Neural crest cell (in vitro differentiated cells): ENCODE results near the gene AKT3. TPM values are rescaled to one million over a fixed set of nuclear protein-coding genes. Genes with fewer than 3 reads are reported as not detected.

ENCODE experiments used
- DNase-seq: peaks from one replicate; pipeline ENCODE4 v3.0.0; 2021; ENCODE audit warnings: low read depth, mixed read lengths, low spot score
- H3K27ac Mint-ChIP-seq: one replicate; pipeline ENCODE4 v1.8.0; 2021; ENCODE audit warnings: mild to moderate bottlenecking, mixed read lengths; ENCODE audit not compliant: unreplicated experiment
- H3K27me3 Mint-ChIP-seq: 2 replicates; pipeline ENCODE4 v1.8.0; 2021; ENCODE audit warnings: low read depth, mild to moderate bottlenecking, mixed read lengths
- H3K36me3 Mint-ChIP-seq: 2 replicates; pipeline ENCODE4 v1.8.0; 2021; ENCODE audit warnings: low read depth, mild to moderate bottlenecking, mixed read lengths
- H3K4me1 Mint-ChIP-seq: 2 replicates; pipeline ENCODE4 v1.8.0; 2021; ENCODE audit warnings: mixed read lengths
- H3K4me3 Mint-ChIP-seq: one replicate; pipeline ENCODE4 v1.8.0; 2021; ENCODE audit warnings: mild to moderate bottlenecking, mixed read lengths
- H3K9me3 Mint-ChIP-seq: 2 replicates; pipeline ENCODE4 v1.8.0; 2021; ENCODE audit warnings: mixed read lengths
- total RNA-seq: library from RNA; stranded (reverse); gene quantifications from 2 replicates; pipeline ENCODE4 v1.2.1, GENCODE V29; 2021
- TF ChIP-seq, protein P1 (sequence below): fragments of 200-600 bp; sonication (generic); conservative IDR thresholded peaks from 2 replicates; pipeline ENCODE4 v1.5.0; 2021; ENCODE audit warnings: antibody characterized with exemption, mild to moderate bottlenecking

AKT3 gene
- total RNA-seq, 1 donor from 2014 or later = 38.2 TPM

DNA sequence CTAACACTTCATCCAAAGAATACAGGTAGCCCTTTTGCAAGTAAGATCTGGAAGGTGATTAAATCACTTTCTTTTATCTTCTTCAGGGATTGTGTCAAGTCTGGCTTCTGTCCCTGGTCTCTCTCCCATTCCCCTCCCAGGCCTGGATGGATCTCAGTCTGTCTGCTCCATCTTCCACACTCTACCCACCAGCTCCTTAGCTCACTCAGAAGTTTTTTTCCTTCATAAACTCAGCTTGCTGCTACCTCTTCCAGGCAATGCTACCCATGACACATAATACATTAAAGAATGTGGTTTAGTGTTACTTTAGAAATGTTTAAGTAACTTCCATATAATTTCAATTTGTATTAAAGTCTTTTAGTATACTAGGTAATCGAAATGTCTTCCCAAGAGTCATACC lies 133.1 kb downstream of the AKT3 start:
- Mint-ChIP-seq H3K4me1 (peaks cover 60% of the 10 kb centered on the region), H3K4me3 (peak overlapping the region; percentile 31), H3K9me3 (peaks cover 2% of the 10 kb centered on the region), H3K27ac (peak overlapping the region; percentile 45), H3K27me3 (no peaks in the 10 kb centered on the region), H3K36me3 (peaks cover 10% of the 10 kb centered on the region)
- DNase-seq = no peak
- TF ChIP-seq, protein P1, sequence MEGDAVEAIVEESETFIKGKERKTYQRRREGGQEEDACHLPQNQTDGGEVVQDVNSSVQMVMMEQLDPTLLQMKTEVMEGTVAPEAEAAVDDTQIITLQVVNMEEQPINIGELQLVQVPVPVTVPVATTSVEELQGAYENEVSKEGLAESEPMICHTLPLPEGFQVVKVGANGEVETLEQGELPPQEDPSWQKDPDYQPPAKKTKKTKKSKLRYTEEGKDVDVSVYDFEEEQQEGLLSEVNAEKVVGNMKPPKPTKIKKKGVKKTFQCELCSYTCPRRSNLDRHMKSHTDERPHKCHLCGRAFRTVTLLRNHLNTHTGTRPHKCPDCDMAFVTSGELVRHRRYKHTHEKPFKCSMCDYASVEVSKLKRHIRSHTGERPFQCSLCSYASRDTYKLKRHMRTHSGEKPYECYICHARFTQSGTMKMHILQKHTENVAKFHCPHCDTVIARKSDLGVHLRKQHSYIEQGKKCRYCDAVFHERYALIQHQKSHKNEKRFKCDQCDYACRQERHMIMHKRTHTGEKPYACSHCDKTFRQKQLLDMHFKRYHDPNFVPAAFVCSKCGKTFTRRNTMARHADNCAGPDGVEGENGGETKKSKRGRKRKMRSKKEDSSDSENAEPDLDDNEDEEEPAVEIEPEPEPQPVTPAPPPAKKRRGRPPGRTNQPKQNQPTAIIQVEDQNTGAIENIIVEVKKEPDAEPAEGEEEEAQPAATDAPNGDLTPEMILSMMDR = no peak

DNA sequence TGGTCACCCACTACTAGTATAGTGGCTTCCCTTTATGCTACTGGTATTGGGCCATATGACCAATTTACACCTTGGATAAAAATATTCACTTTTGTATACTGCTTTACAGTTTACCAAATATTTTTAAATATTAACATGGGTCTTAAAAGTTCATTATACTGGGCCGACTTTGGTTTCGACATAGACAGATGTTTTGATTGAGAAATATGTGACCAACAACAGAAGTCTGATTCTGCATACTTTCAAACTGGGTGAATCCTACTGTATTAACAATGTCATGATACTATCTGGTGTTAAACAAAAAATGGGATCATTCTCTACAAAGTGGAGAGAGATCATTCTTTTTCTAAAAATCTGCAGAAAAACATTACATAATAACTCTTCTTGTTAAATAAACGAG lies 134.8 kb downstream of the AKT3 start:
- H3K27me3 Mint-ChIP-seq = no peaks in the 10 kb centered on the region
- H3K27ac Mint-ChIP-seq = no peak overlapping the region
- H3K4me3 Mint-ChIP-seq = no peak overlapping the region
- peaks cover 2% of the 10 kb centered on the region for H3K9me3 Mint-ChIP-seq
- TF ChIP-seq, protein P1 = no peak
- no peak for DNase-seq
- H3K36me3 Mint-ChIP-seq = peaks cover 7% of the 10 kb centered on the region
- H3K4me1 Mint-ChIP-seq = peaks cover 68% of the 10 kb centered on the region

DNA sequence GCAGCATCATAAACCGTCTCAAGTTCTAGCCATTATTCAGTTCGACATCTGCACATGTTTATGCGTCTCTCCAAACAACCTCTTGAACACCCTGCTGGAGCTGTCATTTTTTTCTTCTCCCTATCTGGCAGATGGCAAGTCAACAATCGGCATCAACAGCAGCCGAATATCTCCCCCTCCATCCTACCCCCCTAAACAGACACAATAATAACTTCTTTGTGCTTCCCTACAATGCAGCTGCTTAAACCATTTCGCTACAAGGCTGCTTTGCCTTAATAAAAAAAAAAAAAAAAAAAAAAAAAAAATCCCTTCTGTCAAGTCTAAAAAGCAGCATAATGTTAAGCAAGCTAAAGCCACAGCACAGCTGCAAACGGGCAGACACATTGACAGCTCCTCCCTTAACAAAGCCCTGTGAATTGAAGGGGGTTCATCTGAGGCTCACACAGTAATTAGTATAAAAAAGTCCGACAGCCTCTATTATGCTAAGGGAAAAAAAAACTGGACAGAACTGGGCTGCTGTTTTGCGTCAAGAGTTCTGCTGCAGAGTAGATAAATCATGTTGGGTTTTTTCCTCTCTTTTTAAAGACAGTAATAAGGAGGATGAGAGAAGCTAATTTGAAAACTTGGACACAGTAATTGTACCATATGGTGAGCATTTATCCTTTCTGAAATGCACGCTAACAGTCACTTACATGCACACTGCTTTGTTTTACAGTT lies 136.4 kb downstream of the AKT3 start:
- Mint-ChIP-seq H3K27ac (peak overlapping the region; percentile 78), H3K4me3 (peak overlapping the region; percentile 63), H3K36me3 (no peaks in the 10 kb centered on the region), H3K9me3 (no peaks in the 10 kb centered on the region), H3K4me1 (peaks cover 58% of the 10 kb centered on the region), H3K27me3 (no peaks in the 10 kb centered on the region)
- TF ChIP-seq, protein P1 = no peak
- peak; percentile 20 for DNase-seq

DNA sequence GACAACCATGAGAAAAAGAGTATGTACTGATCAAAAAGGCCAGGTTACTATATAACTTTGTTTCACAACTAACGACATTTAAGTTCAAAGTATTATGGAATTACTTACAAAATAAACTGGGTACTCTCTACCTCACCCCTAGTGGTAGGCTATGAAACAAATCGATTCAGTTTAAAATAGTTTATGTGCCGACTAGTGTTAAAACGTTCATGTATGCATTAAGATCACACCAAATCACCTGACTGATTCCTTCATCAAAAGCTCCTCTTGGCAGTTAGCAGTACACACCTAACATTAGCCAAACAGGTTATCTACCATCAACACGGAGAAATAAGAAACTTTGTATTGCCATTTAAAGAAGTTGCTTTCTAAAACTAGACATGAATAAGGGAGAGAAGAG lies 137.1 kb downstream of the AKT3 start:
- Mint-ChIP-seq H3K36me3 (no peaks in the 10 kb centered on the region), H3K4me3 (peak overlapping the region; percentile 63), H3K27ac (peak overlapping the region; percentile 17), H3K27me3 (no peaks in the 10 kb centered on the region), H3K4me1 (peaks cover 63% of the 10 kb centered on the region), H3K9me3 (no peaks in the 10 kb centered on the region)
- no peak for DNase-seq
- TF ChIP-seq, protein P1 = peak; percentile 56

DNA sequence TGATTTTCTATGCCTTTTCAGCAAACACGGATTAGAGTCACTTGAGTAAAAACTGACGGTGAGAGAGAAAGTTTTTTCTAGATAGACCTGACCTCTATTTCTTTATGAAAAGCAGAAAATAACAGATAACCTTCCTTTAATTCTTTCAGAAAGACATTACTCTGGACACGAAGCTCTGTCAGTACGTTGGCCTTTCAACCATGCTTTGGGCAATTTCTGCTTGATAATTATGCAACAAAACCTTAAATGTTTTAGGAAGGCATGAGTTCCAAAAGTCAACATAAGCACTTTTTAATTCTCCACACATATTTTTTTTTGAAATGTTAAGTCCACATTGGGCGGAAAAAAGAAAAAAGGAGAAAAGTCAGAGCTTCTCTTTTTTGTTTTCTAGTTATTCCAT lies 137.8 kb downstream of the AKT3 start:
- peaks cover 70% of the 10 kb centered on the region for H3K4me1 Mint-ChIP-seq
- H3K9me3 Mint-ChIP-seq = no peaks in the 10 kb centered on the region
- no peaks in the 10 kb centered on the region for H3K27me3 Mint-ChIP-seq
- peak overlapping the region; percentile 65 for H3K4me3 Mint-ChIP-seq
- TF ChIP-seq, protein P1 = no peak
- H3K27ac Mint-ChIP-seq = peak overlapping the region; percentile 39
- H3K36me3 Mint-ChIP-seq = no peaks in the 10 kb centered on the region
- DNase-seq = no peak
